BJ (cell line): ENCODE results near the gene NRAS. TPM values are rescaled to one million over a fixed set of nuclear protein-coding genes. Genes with fewer than 3 reads are reported as not detected.

Experiments used
- CTCF ChIA-PET: fragments of 350-600 bp; formaldehyde crosslinking; extraction: SDS; loops from one replicate; lab custom pipeline; 2021; ENCODE audit warnings: antibody characterized with exemption, inconsistent platforms; lab: Yijun Ruan, JAX
- POLR2A ChIA-PET: fragments of 300-600 bp; sonication (Branson Sonifier 250); formaldehyde crosslinking; extraction: SDS; loops from one replicate; lab custom pipeline; 2021; ENCODE audit warnings: antibody characterized with exemption; lab: Charles Lee
- DNase-seq: peaks from one replicate; pipeline ENCODE4 v3.0.0-alpha.2; 2011; ENCODE audit warnings: low read depth
- H3K27me3 ChIP-seq: 2 replicates; pipeline ENCODE4 v1.6.0; 2011; ENCODE audit warnings: low read length; ENCODE audit not compliant: control insufficient read depth, insufficient read depth
- H3K36me3 ChIP-seq: 2 replicates; pipeline ENCODE4 v1.5.1; 2011; ENCODE audit warnings: low read length; ENCODE audit not compliant: control insufficient read depth, insufficient read depth
- H3K4me3 ChIP-seq: 2 replicates; pipeline ENCODE4 v1.5.1; 2011; ENCODE audit warnings: low read depth, mild to moderate bottlenecking, control low read depth, low read length
- polyA plus RNA-seq: library from polyadenylated mRNA; depleted of rRNA; stranded (reverse); fragments of >200 nt; gene quantifications from 2 replicates; pipeline ENCODE4 v1.2.3, GENCODE V29; 2011; rRNA removed
- small RNA-seq: library from RNA; depleted of rRNA; stranded (forward); fragments of <200 nt; gene quantifications from one replicate; pipeline ENCODE3, GENCODE V24; 2012; ENCODE audit warnings: low replicate concordance, low read depth; ENCODE audit not compliant: insufficient read length
- TF ChIP-seq, protein P1 (sequence below): IDR thresholded peaks from 2 replicates; pipeline ENCODE4 v1.5.1; 2011; ENCODE audit warnings: low read depth, mild to moderate bottlenecking, control low read depth, inconsistent platforms, low read length, moderate library complexity; ENCODE audit not compliant: insufficient read depth

NRAS gene
- polyA plus RNA-seq, 1 experiment: 19.1 TPM

DNA sequence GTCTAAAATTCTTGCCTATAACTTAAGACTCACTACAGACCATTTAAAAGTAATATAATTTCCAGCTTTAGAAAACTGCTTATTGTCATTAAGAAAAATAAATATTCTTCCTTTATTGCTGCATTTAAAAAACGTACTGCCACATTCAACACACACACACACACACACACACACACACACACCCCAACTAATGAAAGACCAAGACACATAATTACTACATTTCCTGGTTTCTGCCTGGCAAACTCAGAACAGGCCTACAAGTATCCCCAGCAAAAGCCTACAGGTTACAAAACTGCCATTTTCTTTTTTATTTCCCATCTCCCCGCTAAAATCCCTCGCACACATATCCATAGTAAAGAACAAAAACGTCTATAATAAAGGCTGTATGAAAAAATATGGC, 48.2 kb downstream of the NRAS start:
- no peak overlapping the region for H3K4me3 ChIP-seq
- TF ChIP-seq, protein P1, sequence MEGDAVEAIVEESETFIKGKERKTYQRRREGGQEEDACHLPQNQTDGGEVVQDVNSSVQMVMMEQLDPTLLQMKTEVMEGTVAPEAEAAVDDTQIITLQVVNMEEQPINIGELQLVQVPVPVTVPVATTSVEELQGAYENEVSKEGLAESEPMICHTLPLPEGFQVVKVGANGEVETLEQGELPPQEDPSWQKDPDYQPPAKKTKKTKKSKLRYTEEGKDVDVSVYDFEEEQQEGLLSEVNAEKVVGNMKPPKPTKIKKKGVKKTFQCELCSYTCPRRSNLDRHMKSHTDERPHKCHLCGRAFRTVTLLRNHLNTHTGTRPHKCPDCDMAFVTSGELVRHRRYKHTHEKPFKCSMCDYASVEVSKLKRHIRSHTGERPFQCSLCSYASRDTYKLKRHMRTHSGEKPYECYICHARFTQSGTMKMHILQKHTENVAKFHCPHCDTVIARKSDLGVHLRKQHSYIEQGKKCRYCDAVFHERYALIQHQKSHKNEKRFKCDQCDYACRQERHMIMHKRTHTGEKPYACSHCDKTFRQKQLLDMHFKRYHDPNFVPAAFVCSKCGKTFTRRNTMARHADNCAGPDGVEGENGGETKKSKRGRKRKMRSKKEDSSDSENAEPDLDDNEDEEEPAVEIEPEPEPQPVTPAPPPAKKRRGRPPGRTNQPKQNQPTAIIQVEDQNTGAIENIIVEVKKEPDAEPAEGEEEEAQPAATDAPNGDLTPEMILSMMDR: no peak
- POLR2A ChIA-PET: interaction anchor here (0.7 kb wide), 1 partner anchor 303 kb away, joined by 5 read pairs; no protein-coding TSS in a partner anchor
- no peak for DNase-seq
- no peaks in the 10 kb centered on the region for H3K27me3 ChIP-seq
- CTCF ChIA-PET: interaction anchor here (1.0 to 1.7 kb wide), 2 partner anchors 9 to 321 kb away, joined by 3 to 4 read pairs; no protein-coding TSS in a partner anchor
- H3K36me3 ChIP-seq: no peaks in the 10 kb centered on the region

DNA sequence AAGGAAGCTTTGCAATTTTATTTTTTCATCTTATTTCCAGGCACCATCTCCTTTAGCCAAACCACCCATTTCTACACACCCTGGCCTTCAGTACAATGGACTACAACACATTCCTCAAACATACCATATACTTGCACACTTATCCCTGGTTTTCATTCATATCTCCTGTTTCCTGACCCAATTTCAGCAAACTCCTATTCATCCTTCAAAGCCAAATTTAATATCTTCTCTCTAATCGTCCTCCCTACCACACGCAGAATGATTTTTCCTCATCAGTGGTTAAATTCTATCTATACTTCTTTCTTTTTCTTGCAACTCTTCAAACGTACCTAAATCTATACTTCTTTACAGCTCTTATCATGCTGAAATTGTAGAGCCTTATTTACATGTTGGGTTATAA, 49.6 kb downstream of the NRAS start:
- POLR2A ChIA-PET: no interaction called here
- H3K36me3 ChIP-seq: no peaks in the 10 kb centered on the region
- H3K27me3 ChIP-seq: no peaks in the 10 kb centered on the region
- DNase-seq: no peak
- TF ChIP-seq, protein P1: no peak
- no peak overlapping the region for H3K4me3 ChIP-seq
- CTCF ChIA-PET: no interaction called here

DNA sequence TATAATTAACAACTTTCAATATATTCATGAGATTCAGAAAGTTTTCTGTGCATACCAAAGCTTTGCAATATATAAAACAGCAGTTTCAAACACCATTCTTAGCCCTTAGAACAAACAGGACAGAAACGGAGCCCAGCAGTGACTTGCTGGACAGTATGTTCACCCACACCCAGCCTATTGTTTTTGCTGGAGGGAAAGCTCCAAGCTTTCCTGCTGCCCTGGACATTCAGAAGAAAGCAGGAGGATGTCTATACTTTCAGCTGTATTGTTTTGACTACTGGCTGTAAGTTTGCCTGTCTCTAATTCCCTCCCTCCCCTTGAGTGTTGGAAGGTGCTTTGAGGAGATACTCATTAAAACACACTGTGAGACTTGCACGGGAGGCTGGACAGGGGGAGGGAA, 56.3 kb downstream of the NRAS start:
- Histone ChIP-seq H3K27me3 (no peaks in the 10 kb centered on the region), H3K36me3 (no peaks in the 10 kb centered on the region), H3K4me3 (no peak overlapping the region)
- TF ChIP-seq, protein P1: no peak
- CTCF ChIA-PET: no interaction called here
- DNase-seq: no peak
- POLR2A ChIA-PET: no interaction called here

Small RNA genes lying within 50 kb of the gene (small RNA-seq; reads per million reads assigned to genes)
- not detected for gene RN7SL432P
- gene RNY1P13: not detected

Other genes with a start within 250 kb of the NRAS start
- gene TRIM33, start 205.6 kb downstream of the NRAS start, polyA plus RNA-seq: 12.2 and 17.4 TPM in 2 replicates
- 11.0 and 30.1 TPM in 2 replicates for gene BCAS2, start 135.2 kb downstream of the NRAS start, polyA plus RNA-seq
- gene DENND2C, start 46.7 kb downstream of the NRAS start, polyA plus RNA-seq: 0.45 and 0.87 TPM in 2 replicates
- gene AMPD1, start 21.2 kb downstream of the NRAS start, polyA plus RNA-seq: not detected in 2 replicates
- 188 and 286 TPM in 2 replicates for gene CSDE1, start 41.2 kb upstream of the NRAS start, polyA plus RNA-seq
- gene SIKE1, start 63.9 kb upstream of the NRAS start, polyA plus RNA-seq: 26.4 and 32.9 TPM in 2 replicates
- not detected in 2 replicates for gene SYCP1, start 138.1 kb upstream of the NRAS start, polyA plus RNA-seq